ENCODE measurements around the gene BTBD9. TPM values are rescaled to one million over a fixed set of nuclear protein-coding genes. Genes with fewer than 3 reads are reported as not detected.

Gene BTBD9
- total RNA-seq, 1 donor from 2014 or later = 18.1 TPM

- Mint-ChIP-seq H3K9me3 (ENCODE audit: unreplicated experiment) (no peaks in the 10 kb centered on the region), H3K4me3 (ENCODE audit: unreplicated experiment) (no peak overlapping the region), H3K4me1 (ENCODE audit: unreplicated experiment) (peaks cover 4% of the 10 kb centered on the region), H3K36me3 (ENCODE audit: unreplicated experiment) (no peaks in the 10 kb centered on the region), H3K27me3 (ENCODE audit: unreplicated experiment) (no peaks in the 10 kb centered on the region), H3K27ac (ENCODE audit: unreplicated experiment) (no peak overlapping the region)
- TF ChIP-seq CTCF (IDR thresholded peaks at IDR 0.05) = no peak
- DNase-seq (ENCODE audit: extremely low spot score, unreplicated experiment) = no peak
These were observed 216.0 kb downstream of the BTBD9 start for GRCh38 chr6:38423746-38424145.

DNA sequence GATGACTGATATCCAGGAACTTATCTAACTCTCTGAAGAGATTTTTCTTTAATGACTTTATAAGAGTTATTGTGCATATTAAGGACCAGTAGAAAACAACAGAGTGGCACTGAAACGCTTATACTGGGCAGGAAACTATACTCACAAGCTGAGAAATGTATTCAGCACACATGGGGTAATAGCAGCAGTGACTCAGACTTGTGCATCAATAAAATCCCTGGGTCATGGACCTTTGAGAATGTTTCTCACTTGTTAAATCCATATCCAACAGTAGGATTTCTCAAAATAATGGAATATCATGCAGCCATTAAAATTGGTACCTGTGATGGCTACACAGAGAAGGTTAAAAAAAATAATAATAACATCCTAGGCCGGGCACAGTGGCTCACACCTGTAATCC is 219.5 kb downstream of the BTBD9 start:
- Mint-ChIP-seq H3K4me1 (ENCODE audit: unreplicated experiment) (peaks cover 4% of the 10 kb centered on the region), H3K27me3 (ENCODE audit: unreplicated experiment) (no peaks in the 10 kb centered on the region), H3K9me3 (ENCODE audit: unreplicated experiment) (no peaks in the 10 kb centered on the region), H3K36me3 (ENCODE audit: unreplicated experiment) (no peaks in the 10 kb centered on the region), H3K4me3 (ENCODE audit: unreplicated experiment) (no peak overlapping the region), H3K27ac (ENCODE audit: unreplicated experiment) (no peak overlapping the region)
- DNase-seq (ENCODE audit: extremely low spot score, unreplicated experiment) = no peak
- no peak for TF ChIP-seq CTCF (IDR thresholded peaks at IDR 0.05)

DNA sequence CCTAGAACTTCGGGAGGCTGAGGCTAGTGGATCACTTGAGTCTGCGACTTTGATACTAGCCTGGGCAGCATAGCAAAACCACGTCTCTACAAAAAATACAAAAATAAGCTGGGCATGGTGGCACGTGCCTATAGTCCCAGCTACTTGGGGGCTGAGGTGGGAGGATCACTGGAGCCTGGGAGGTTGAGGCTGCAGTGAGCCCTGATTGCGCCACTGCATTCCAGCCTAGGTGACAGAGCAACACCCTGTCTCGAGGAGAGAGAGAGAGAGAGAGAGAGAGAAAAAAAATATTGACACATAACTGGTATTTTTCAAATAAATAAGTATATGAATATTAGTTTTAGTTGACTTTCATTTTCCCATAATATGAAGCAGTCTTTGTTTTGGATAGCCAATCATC is 222.2 kb downstream of the BTBD9 start:
- no peak overlapping the region for H3K4me3 Mint-ChIP-seq (ENCODE audit: unreplicated experiment)
- no peak overlapping the region for H3K27ac Mint-ChIP-seq (ENCODE audit: unreplicated experiment)
- no peaks in the 10 kb centered on the region for H3K36me3 Mint-ChIP-seq (ENCODE audit: unreplicated experiment)
- no peak for TF ChIP-seq CTCF (IDR thresholded peaks at IDR 0.05)
- H3K9me3 Mint-ChIP-seq (ENCODE audit: unreplicated experiment) = no peaks in the 10 kb centered on the region
- DNase-seq (ENCODE audit: extremely low spot score, unreplicated experiment) = no peak
- peaks cover 2% of the 10 kb centered on the region for H3K4me1 Mint-ChIP-seq (ENCODE audit: unreplicated experiment)
- no peaks in the 10 kb centered on the region for H3K27me3 Mint-ChIP-seq (ENCODE audit: unreplicated experiment)

- peaks cover 2% of the 10 kb centered on the region for H3K4me1 Mint-ChIP-seq (ENCODE audit: unreplicated experiment)
- H3K27me3 Mint-ChIP-seq (ENCODE audit: unreplicated experiment) = no peaks in the 10 kb centered on the region
- TF ChIP-seq CTCF (IDR thresholded peaks at IDR 0.05) = no peak
- no peak for DNase-seq (ENCODE audit: extremely low spot score, unreplicated experiment)
- H3K27ac Mint-ChIP-seq (ENCODE audit: unreplicated experiment) = no peak overlapping the region
- H3K4me3 Mint-ChIP-seq (ENCODE audit: unreplicated experiment) = no peak overlapping the region
- H3K9me3 Mint-ChIP-seq (ENCODE audit: unreplicated experiment) = no peaks in the 10 kb centered on the region
- no peaks in the 10 kb centered on the region for H3K36me3 Mint-ChIP-seq (ENCODE audit: unreplicated experiment)
These were observed 224.3 kb downstream of the BTBD9 start for GRCh38 chr6:38415231-38416005.

DNA sequence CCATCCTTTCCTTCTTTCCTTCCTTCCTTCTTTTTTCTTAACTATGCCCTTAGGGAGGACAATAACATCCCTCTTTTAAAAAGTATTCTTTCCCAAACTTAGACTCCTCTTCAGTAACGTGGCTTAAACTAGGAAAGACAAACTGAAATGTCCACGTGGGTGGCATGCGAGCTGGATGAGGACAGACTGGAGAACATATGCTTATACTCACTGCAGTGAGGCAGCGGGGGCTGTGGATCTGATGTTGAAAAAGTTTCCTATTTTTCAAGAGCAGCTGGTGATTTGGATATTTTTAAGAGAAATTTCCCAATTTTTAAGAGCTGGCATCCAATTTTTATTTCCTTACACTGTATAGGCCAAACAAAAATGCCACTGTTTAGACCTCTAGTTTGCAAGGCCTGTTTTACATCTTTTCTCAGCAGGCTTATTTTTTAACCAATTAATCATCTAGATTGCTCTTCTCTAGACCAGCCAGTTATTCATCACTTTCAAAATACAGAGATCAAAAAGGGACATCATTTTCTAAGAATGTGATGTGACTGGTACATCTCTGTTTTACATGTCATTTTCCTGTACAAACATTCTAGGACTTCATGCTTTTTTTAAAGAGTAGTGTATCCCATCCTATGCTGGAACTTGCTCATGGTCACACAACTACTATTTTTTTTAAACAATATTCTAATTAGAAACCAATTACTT is 226.5 kb downstream of the BTBD9 start:
- H3K4me3 Mint-ChIP-seq (ENCODE audit: unreplicated experiment) = no peak overlapping the region
- H3K27me3 Mint-ChIP-seq (ENCODE audit: unreplicated experiment) = no peaks in the 10 kb centered on the region
- H3K9me3 Mint-ChIP-seq (ENCODE audit: unreplicated experiment) = no peaks in the 10 kb centered on the region
- DNase-seq (ENCODE audit: extremely low spot score, unreplicated experiment) = no peak
- no peak overlapping the region for H3K27ac Mint-ChIP-seq (ENCODE audit: unreplicated experiment)
- H3K36me3 Mint-ChIP-seq (ENCODE audit: unreplicated experiment) = no peaks in the 10 kb centered on the region
- no peak for TF ChIP-seq CTCF (IDR thresholded peaks at IDR 0.05)
- H3K4me1 Mint-ChIP-seq (ENCODE audit: unreplicated experiment) = peaks cover 6% of the 10 kb centered on the region

Data from osteocyte (in vitro differentiated cells).